ENCODE results near the gene ZNF79.

The ZNF79 gene

DNA sequence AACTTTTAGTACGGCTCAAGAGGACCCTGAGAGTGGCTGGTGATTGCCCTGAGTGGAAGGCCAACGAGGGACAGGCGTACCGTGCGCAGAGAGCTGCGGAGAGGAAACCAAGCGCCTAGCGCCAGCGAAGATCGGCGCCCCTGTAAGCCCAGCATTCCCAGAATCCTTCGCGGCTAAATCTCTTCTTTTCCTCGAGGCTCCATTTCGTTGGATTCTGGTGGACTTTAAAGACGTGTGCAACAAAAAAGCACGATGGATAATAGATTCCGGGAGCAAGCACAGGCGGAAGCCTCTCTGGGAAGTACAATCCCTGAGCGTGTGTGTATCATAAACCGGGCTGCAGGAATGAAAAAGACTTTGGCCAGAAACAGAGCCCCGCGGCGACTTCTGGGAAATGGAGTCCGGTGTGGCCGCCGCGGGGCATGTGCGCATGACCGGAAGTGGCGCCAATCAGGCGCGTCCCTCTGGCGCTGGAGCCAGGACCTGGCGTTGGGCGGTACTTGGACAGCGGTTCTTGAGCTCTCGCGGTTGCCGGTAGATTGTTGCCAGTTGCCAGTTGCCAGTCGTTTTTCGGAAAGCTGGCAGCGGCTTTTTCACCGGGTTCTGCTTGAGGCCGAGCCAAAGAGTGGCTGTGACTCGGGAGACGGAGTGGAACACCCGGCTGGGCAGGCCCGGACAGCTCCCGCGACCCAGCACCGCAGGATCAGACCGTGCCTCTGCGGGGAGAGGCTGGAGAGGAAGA is at the start of gene ZNF79:
Gene ZNF79, plus strand, starts transcription at position 449 of the 742 bp plus-strand sequence. CDS start 406 bp downstream, outside the sequence.
- DNase-seq (ENCODE audit: low read depth), result peak; percentile 80

GRCh38 chr9:127380479-127380878 is 43.7 kb upstream of the ZNF79 start:
- DNase-seq (ENCODE audit: low read depth), result no peak

DNA sequence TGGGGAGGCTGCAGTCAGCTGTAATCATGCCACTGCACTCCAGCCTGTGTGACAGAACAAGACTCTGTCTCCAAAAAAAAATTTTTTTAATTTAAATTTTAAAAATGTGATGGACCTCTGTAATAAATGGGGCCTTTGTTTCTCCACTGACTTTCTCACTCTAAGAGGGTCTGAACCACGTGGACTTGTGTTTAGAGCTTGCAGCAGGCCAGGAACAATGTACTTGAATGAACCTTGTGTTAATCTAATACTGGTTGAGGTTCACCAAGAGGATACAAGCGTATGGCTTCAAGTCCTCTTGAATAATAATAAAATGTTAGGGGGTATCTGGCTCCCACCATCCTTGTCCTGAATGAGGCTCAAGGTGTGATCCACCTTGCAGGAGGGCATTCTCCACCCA is 41.6 kb upstream of the ZNF79 start:
- DNase-seq (ENCODE audit: low read depth), result no peak

DNA sequence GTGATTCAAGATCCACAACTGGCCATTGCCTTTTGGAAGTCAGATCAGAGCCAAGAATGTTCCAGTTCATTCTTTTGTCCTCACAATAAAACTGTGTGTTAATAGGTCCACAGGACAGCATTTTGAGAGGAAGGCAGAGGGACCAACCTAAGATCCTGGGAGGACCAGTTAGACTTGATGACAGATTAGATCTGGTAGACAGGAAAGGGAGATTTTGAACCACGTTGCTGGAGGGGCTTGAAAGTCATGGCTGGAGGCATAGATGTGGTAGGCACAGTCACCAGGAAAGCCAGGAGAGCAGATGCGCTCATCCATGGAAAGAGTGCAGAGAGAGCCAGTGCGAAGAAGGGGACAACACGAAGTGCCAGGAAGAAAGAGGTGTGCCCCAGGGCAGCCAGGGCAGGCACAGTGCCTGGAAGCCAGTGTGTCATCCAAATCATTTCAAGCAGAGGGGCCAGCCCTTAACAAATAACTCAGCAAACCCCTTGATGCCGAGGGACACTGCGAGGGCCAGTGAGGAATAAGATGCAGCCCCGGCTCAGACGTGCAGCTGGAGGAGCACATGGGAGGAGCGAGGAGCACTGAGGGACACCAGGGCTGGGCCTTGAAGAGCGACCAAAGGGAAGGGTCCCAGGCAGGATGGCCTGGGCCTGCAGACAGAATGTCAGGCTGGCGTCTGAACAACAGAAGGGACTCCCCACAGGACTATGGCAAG is 40.0 kb upstream of the ZNF79 start:
- DNase-seq (ENCODE audit: low read depth), result no peak

DNA sequence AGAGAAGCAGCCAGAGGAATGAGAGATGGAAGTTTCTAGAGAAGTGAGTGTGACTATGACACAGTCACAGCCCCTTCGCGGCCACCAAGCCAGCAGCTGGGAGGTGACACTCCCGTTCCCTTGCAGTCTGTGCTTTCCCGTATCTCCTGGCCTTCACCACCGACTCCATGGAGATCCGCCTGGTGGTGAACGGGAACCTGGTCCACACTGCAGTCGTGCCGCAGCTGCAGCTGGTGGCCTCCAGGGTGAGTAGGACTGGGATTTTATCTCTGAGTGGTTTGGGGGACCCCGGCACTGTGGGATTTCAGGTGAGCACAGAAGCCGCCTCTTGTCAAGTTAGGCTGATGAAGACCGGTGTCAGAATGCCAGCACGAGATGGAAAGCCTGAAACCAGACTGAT is 39.3 kb upstream of the ZNF79 start:
- DNase-seq (ENCODE audit: low read depth), result no peak

GRCh38 chr9:127386249-127386648 is 37.9 kb upstream of the ZNF79 start:
- DNase-seq (ENCODE audit: low read depth), result no peak

DNA sequence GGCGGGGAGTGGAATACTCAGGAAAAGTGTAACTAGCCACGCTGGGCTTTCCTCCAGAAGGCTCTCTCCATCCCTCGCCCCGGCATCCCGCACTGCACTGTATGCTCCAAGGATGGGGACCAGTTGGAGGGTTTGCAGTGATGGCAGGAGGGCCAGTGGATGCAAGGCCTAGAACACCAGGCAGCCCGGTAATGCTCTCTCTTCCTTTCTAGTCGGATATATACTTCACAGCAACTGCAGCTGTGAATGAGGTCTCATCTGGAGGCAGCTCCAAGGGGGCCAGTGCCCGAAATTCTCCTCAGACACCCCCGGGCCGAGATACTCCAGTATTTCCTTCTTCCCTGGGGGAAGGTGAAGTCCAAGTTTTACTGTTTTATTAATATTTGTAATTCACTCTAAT is 37.2 kb upstream of the ZNF79 start:
- no peak for DNase-seq (ENCODE audit: low read depth)

DNA sequence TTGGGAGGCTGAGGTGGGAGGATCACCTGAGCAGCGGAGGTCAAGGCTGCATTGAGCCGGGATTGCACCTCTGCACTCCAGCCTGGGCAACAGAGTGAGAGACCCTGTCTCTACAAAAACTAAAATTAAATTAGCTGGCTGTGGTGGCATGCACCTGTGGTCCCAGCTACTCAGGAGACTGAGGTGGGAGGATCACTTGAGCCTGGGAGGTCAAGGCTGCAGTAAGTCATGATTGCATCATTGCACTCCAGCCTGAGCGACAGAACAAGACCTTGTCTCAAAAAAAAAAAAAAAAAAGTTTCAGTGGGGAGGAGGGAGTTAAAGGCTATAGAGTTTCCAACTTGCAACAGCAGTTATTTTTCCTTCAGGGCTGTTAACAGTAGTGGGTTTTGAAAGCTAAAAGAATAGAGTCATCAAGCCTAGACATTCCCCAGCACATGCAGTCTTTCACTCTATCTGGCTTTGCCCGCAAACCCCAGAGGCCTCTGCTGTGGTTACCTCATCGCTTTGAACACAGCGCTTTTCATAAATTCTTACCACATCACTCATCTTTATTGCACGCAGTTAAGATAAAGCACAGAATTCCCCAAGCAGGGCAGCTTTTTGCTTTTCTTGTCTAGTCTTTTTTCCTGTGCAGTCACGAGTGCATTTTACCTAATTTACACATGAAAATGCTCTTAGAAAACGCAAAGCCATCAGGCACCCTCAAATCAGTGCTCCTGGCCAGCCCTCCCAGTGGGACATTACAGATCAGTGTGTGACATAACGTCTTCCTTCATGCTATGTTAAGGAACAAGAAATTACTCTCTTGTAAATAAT is 35.9 kb upstream of the ZNF79 start:
- DNase-seq (ENCODE audit: low read depth), result peak; percentile 96

DNA sequence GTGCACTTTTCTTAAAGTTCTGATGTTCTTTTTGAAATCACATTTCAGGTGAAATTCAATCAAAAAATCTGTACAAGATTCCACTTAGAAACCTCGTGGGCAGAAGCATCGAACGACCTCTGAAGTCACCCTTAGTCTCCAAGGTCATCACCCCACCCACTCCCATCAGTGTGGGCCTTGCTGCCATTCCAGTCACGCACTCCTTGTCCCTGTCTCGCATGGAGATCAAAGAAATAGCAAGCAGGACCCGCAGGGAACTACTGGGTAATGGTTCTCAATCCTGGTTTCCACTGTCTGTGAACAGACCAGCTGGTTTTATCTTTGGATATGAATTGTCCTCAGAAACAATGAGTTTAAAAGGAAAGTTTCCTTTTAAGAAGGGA is 35.3 kb upstream of the ZNF79 start:
- DNase-seq (ENCODE audit: low read depth), result no peak

DNA sequence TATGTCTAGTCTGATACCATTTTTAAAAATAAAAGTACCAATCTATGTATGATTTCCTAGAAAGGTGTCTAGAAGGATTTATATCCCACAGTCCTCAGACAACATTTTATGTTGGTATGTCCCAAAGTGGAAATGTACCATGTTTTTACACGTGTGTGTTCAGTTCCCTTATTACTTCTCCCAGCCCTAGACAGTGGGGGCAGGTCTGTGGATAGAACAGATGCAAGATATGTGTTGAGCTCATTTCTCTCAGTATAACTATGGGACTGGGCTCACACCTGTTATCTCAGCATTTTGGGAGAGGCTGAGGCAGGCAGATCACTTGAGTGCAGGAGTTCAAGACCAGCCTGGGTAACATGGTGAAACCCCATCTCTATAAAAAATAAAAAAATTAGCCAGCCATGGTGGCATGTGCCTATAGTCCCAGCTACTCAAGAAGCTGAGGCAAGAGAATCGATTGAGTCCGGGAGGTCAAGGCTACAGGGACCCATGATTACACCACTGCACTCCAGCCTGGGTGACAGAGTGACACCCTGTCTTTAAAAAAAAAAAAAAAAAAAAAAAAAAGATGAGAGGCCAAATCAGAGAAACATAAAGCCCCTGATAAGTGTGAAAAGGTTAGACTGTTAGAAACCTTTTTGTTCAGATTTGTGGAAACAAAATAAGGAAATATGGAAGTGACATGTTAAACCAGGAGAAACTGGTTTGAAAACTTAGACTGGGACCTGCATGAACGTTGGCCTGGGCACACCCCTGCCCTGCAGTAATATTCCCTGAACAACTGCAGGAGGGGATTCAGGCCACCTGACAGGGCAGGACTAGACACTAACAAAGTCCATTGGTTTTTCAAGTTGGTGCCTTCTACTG is 34.6 kb upstream of the ZNF79 start:
- DNase-seq (ENCODE audit: low read depth), result no peak

GRCh38 chr9:127390248-127390545 is 34.0 kb upstream of the ZNF79 start:
- DNase-seq (ENCODE audit: low read depth), result no peak

GRCh38 chr9:127390563-127390962 is 33.6 kb upstream of the ZNF79 start:
- no peak for DNase-seq (ENCODE audit: low read depth)

- no peak for DNase-seq (ENCODE audit: low read depth)
Observed at GRCh38 chr9:127392166-127392565, 32.0 kb upstream of the ZNF79 start.

- no peak for DNase-seq (ENCODE audit: low read depth)
Observed at GRCh38 chr9:127392976-127393375, 31.2 kb upstream of the ZNF79 start.

DNA sequence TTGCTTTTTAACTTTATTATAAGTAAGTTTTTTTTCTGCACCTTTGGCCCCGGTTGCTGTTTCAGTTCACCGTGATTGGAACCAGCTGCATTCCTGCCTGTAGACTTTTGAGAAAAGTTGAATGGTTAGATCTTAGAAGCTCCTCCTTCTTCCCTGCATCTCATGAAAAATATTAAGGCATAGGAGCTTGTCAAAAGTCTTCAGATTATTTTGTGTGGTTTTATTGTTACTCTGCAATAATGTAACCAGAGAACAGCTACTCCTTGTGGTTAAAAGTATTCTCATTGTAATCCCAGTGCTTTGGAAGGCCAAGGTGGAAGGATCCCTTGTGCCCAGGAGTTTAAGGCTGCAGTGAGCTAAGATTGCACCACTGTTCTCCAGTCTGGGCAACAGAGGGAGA is 30.5 kb upstream of the ZNF79 start:
- DNase-seq (ENCODE audit: low read depth), result no peak

DNA sequence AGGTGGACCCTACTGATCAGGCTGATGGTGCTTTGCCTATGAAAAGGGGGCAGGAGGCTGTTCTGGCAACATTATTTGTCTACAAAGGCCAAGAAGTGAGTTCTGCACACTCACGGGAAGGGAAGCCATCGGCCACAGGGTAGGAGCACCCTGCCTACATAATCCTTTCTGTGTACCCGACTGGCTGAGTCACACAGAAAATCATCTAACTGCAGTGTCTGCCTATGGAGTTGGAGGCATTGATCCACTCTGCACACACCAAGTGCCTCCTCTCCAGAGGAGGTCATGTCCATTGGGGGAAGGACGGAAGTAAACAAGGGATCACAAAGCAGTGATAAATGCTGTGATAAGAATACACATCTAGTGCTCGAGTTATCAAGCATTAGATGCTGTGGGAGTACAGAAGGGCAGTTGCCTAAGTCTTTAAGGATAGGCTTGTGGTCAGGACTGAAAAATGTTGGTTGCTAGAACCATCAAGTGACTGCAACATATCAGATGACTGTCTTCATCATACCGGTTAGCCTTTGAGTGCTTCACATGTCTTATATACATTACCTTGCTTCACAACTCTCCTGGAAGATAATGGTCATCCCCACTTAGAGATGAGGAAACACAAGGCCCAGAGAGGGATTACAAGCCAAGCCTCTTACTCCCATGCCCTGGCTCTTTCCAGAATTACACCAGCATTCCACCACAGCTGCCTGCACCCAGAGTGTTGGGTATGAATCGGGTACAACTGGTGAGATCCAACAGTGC is 28.5 kb upstream of the ZNF79 start:
- no peak for DNase-seq (ENCODE audit: low read depth)

DNA sequence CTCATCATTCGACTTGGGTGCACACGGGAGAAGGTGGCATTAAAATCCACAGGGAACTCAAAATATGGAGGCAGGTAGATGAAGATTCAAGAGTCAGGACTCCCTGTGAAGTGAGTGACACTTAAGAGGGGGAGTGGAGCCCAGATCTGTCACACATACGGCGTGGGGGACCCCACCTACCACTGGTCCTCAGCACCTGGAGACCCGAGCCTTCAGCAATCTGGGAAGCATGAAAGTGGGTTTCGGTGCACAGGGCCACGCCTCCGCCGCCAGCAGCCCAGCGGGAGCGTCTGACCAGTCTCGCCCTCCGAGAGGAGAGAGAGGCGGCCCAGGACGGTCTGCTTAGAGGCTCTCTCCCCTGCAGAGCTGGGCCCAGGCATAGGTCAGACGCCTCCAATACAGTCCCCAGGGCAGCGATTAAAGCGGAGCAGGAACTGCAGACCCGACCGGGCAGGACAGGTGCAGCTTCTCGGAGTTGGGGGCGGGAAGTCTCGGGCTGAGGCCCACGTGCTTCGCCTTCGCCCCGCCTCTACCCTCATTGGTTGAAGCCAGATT is 27.9 kb upstream of the ZNF79 start:
- no peak for DNase-seq (ENCODE audit: low read depth)

GRCh38 chr9:127396808-127397645 is 27.2 kb upstream of the ZNF79 start, which contains the start of gene SLC2A8:
SLC2A8 (plus strand) TSS chr9:127397169; CDS start chr9:127397231, 62 bp downstream.
- DNase-seq (ENCODE audit: low read depth), result peak; percentile 90

DNA sequence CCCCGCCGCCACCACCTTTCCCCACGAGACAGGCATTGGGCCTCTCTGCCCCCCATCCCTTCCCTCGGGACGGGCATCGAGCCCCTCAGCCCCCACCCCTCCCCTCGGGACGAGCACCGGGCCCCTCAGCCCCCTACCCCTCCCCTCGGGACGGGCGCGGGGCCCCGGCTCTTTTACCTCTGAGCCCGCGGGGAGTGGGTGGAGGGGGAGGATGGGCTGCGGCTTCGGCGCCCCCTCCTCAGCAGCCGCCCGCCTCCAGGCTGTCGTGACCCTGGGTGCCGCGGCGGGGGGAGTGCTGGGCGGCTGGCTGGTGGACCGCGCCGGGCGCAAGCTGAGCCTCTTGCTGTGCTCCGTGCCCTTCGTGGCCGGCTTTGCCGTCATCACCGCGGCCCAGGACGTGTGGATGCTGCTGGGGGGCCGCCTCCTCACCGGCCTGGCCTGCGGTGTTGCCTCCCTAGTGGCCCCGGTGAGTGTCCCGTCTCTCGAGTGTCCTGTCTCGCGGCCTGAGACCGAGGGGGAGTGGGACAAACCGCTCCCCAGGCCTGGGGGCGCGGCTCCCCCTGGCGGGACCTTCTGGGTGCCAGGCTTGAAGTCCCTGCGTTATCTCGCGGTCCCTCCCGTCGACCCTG is 26.4 kb upstream of the ZNF79 start:
- no peak for DNase-seq (ENCODE audit: low read depth)

GRCh38 chr9:127398275-127398647 is 25.9 kb upstream of the ZNF79 start:
- DNase-seq (ENCODE audit: low read depth), result no peak
